Esophagus squamous epithelium (tissue), 5 donors: ENCODE data around the gene IQCK. TPM values are rescaled to one million over a fixed set of nuclear protein-coding genes. Genes with fewer than 3 reads are reported as not detected.

Experiments
- DNase-seq: peaks from one replicate; lab custom pipeline; 2025; lab: John Stamatoyannopoulos, UW
- H3K27ac ChIP-seq, 4 donors: fragments of 200-600 bp; sonication (generic); one replicate each; pipeline ENCODE4 v1.5.1; 2016 to 2019; ENCODE audit warnings: mild to moderate bottlenecking in 1 of 4
- H3K27me3 ChIP-seq, 4 donors: fragments of 200-600 bp; sonication (generic); 1 replicate in 3 of 4; 2 replicates in 1 of 4; pipeline versions ENCODE4 v1.5.1 to v1.6.0; 2017 to 2021; ENCODE audit warnings: antibody characterized with exemption in 1 of 4
- H3K36me3 ChIP-seq, 3 donors: fragments of 200-600 bp; sonication (generic); one replicate each; pipeline ENCODE4 v1.5.1; 2016 to 2019
- H3K4me1 ChIP-seq, 3 donors: fragments of 200-600 bp; sonication (generic); one replicate each; pipeline ENCODE4 v1.5.1; 2017 to 2019
- H3K4me3 ChIP-seq, 4 donors: fragments of 200-600 bp; sonication (generic); 1 replicate in 3 of 4; 2 replicates in 1 of 4; pipeline ENCODE4 v1.5.1; 2016 to 2019; ENCODE audit warnings: mild to moderate bottlenecking in 2 of 4, moderate library complexity in 1 of 4
- H3K9me3 ChIP-seq, 3 donors: fragments of 200-600 bp; sonication (generic); one replicate each; pipeline ENCODE4 v1.5.1; 2016 to 2019
- CTCF ChIP-seq, 6 experiments: fragments of 450-650 bp in 4 of 6; fragments of 200-600 bp in 2 of 6; sonication (generic) in 2 of 6; IDR thresholded peaks; one replicate each; pipeline ENCODE4 v1.5.1; 2016 to 2019; ENCODE audit warnings: antibody characterized with exemption in 6 of 6, mild to moderate bottlenecking in 4 of 6, moderate library complexity in 4 of 6
- POLR2A ChIP-seq, 4 donors: fragments of 450-650 bp; IDR thresholded peaks; one replicate each; pipeline ENCODE4 v1.6.1; 2017; ENCODE audit warnings: antibody characterized with exemption in 4 of 4, mild to moderate bottlenecking in 4 of 4, moderate library complexity in 3 of 4
- WGBS, 2 donors: methylation state at CpG; one replicate each; pipeline ENCODE4 v1.1.5; 2018; 5-methylcytosine and 5-hydroxymethylcytosine counted together
- intact Hi-C: fragments of 100-400 bp; cut with DNase I; formaldehyde crosslinking; loops from one replicate; pipeline ENCODE4 v1.15.0; 2022
- total RNA-seq, 4 donors: library from RNA; depleted of rRNA; stranded (reverse); fragments of >200 nt; gene quantifications; one replicate each; pipeline ENCODE4 v1.1.0, GENCODE V29; 2016
- donor health status: DM: yes; HTN: yes; CAD: no.

IQCK gene
- total RNA-seq, 4 donors from 2014 or later, result 2.2 to 9.3 (median 6.1) TPM

- intact Hi-C loops, result no loop called here
- no peaks in the 10 kb centered on the region for H3K27me3 ChIP-seq
- H3K36me3 ChIP-seq, result peaks cover 0 to 18% (median 6%) of the 10 kb centered on the region in 3 donors
- no peaks in the 10 kb centered on the region for H3K9me3 ChIP-seq
- TF ChIP-seq POLR2A (IDR thresholded peaks at IDR 0.05), result no peak
- H3K27ac ChIP-seq, result peak overlapping the region in 2 of 4 donors; percentile 25 to 41
- WGBS, 2 donors, result 41 to 49% methylated on average over 3 of the region's 6 CpGs
- H3K4me1 ChIP-seq, result peaks cover 6 to 50% (median 16%) of the 10 kb centered on the region in 3 donors
- H3K4me3 ChIP-seq, result no peak overlapping the region
- no peak for DNase-seq
These were observed 157.8 kb downstream of the IQCK start for GRCh38 chr16:19875900-19876299.

GRCh38 chr16:19876501-19877059, 158.5 kb downstream of the IQCK start:
- Histone ChIP-seq H3K9me3 (no peaks in the 10 kb centered on the region), H3K4me3 (no peak overlapping the region), H3K27ac (peak overlapping the region in 3 of 4 donors; percentile 19 to 41 (median 30)), H3K4me1 (peaks cover 6 to 51% (median 16%) of the 10 kb centered on the region in 3 donors), H3K36me3 (peaks cover 0 to 11% (median 6%) of the 10 kb centered on the region in 3 donors), H3K27me3 (no peaks in the 10 kb centered on the region)
- intact Hi-C loops, result no loop called here
- no peak for DNase-seq
- WGBS, 2 donors, result 82 to 91% methylated on average over 6 to 7 of the region's 10 CpGs
- TF ChIP-seq POLR2A (IDR thresholded peaks at IDR 0.05), result no peak

GRCh38 chr16:19878757-19879156, 160.7 kb downstream of the IQCK start:
- intact Hi-C loops, result no loop called here
- Histone ChIP-seq H3K36me3 (no peaks in the 10 kb centered on the region), H3K4me3 (no peak overlapping the region), H3K9me3 (no peaks in the 10 kb centered on the region), H3K27me3 (peaks cover 0 to 13% (median 0%) of the 10 kb centered on the region in 4 donors), H3K4me1 (peaks cover 11 to 73% (median 25%) of the 10 kb centered on the region in 3 donors), H3K27ac (peak overlapping the region in 2 of 4 donors; percentile 27 to 58)
- TF ChIP-seq POLR2A (IDR thresholded peaks at IDR 0.05) (no peak), CTCF (IDR thresholded peaks at IDR 0.05) (no peak)
- 24 to 38% methylated on average over 3 to 7 of the region's 11 CpGs for WGBS, 2 donors
- no peak for DNase-seq

- Histone ChIP-seq H3K9me3 (no peaks in the 10 kb centered on the region), H3K4me3 (no peak overlapping the region), H3K27ac (peak overlapping the region in 3 of 4 donors; percentile 31 to 60 (median 58)), H3K36me3 (no peaks in the 10 kb centered on the region), H3K4me1 (peaks cover 17 to 73% (median 25%) of the 10 kb centered on the region in 3 donors), H3K27me3 (peaks cover 0 to 19% (median 0%) of the 10 kb centered on the region in 4 donors)
- intact Hi-C loops, result no loop called here
- no peak for DNase-seq
- 35 to 38% methylated on average over 11 to 13 of the region's 13 CpGs for WGBS, 2 donors
- TF ChIP-seq CTCF (IDR thresholded peaks at IDR 0.05) (no peak), POLR2A (IDR thresholded peaks at IDR 0.05) (no peak)
These were observed 161.2 kb downstream of the IQCK start for GRCh38 chr16:19879241-19879792.

- no peak overlapping the region for H3K27ac ChIP-seq
- no peak overlapping the region for H3K4me3 ChIP-seq
- H3K4me1 ChIP-seq, result peaks cover 27 to 71% (median 36%) of the 10 kb centered on the region in 3 donors
- intact Hi-C loops, result no loop called here
- no peak for DNase-seq
- H3K36me3 ChIP-seq, result no peaks in the 10 kb centered on the region
- H3K27me3 ChIP-seq, result peaks cover 0 to 34% (median 0%) of the 10 kb centered on the region in 4 donors
- TF ChIP-seq CTCF (IDR thresholded peaks at IDR 0.05) (no peak), POLR2A (IDR thresholded peaks at IDR 0.05) (no peak)
- no peaks in the 10 kb centered on the region for H3K9me3 ChIP-seq
- WGBS, 2 donors, result 84 to 94% methylated on average over 7 of the region's 7 CpGs
These were observed 163.0 kb downstream of the IQCK start for GRCh38 chr16:19881028-19881427.

GRCh38 chr16:19881783-19882182, 163.7 kb downstream of the IQCK start:
- Histone ChIP-seq H3K4me3 (peak overlapping the region in 2 of 4 donors; percentile 74 to 83), H3K4me1 (peaks cover 26 to 70% (median 33%) of the 10 kb centered on the region in 3 donors), H3K27ac (peak overlapping the region in 1 of 4 donors; percentile 82), H3K9me3 (no peaks in the 10 kb centered on the region), H3K27me3 (peaks cover 0 to 36% (median 0%) of the 10 kb centered on the region in 4 donors), H3K36me3 (no peaks in the 10 kb centered on the region)
- 57 to 69% methylated on average over 6 of the region's 6 CpGs for WGBS, 2 donors
- intact Hi-C loops, result no loop called here
- no peak for TF ChIP-seq POLR2A (IDR thresholded peaks at IDR 0.05)
- TF ChIP-seq CTCF (IDR thresholded peaks at IDR 0.05), result no peak
- DNase-seq, result no peak
